ENCODE data around the gene NIP7.

The NIP7 gene

GRCh38 chr16:69319826-69320739 lies 19.5 kb upstream of the NIP7 start:
- DNase-seq (ENCODE audit: low spot score): no peak
- no peak for TF ChIP-seq CTCF (IDR thresholded peaks at IDR 0.05; ENCODE audit: extremely low read depth, missing control alignments)

GRCh38 chr16:69320740-69321073 lies 18.9 kb upstream of the NIP7 start:
- DNase-seq (ENCODE audit: low spot score): no peak

GRCh38 chr16:69321080-69321479 lies 18.5 kb upstream of the NIP7 start:
- DNase-seq (ENCODE audit: low spot score): no peak
- no peak for TF ChIP-seq CTCF (IDR thresholded peaks at IDR 0.05; ENCODE audit: extremely low read depth, missing control alignments)

More at GRCh38 chr16:69320740-69321073, 18.9 kb upstream of the NIP7 start:
- no peak for TF ChIP-seq CTCF (IDR thresholded peaks at IDR 0.05; ENCODE audit: extremely low read depth, missing control alignments)

GRCh38 chr16:69322343-69322742 lies 17.2 kb upstream of the NIP7 start:
- TF ChIP-seq CTCF (IDR thresholded peaks at IDR 0.05; ENCODE audit: extremely low read depth, missing control alignments): no peak
- DNase-seq (ENCODE audit: low spot score): no peak

- DNase-seq (ENCODE audit: low spot score): no peak
- TF ChIP-seq CTCF (IDR thresholded peaks at IDR 0.05; ENCODE audit: extremely low read depth, missing control alignments): no peak
Measured at GRCh38 chr16:69323415-69323814, 16.2 kb upstream of the NIP7 start.

- DNase-seq (ENCODE audit: low spot score): no peak
- TF ChIP-seq CTCF (IDR thresholded peaks at IDR 0.05; ENCODE audit: extremely low read depth, missing control alignments): no peak
Measured at GRCh38 chr16:69324013-69324531, 15.5 kb upstream of the NIP7 start.

- TF ChIP-seq CTCF (IDR thresholded peaks at IDR 0.05; ENCODE audit: extremely low read depth, missing control alignments): no peak
- DNase-seq (ENCODE audit: low spot score): no peak
Measured at GRCh38 chr16:69324585-69325253, 14.9 kb upstream of the NIP7 start.
